GM19324 (cell line): ENCODE results near the gene MR1.

Source experiments
- ATAC-seq: cut with Tn5 transposase; IDR thresholded peaks from one replicate; pipeline ENCODE4 v1.9.1; 2021; ENCODE audit warnings: mild to moderate bottlenecking, moderate library complexity; ENCODE audit not compliant: unreplicated experiment, low FRiP score

The MR1 gene

DNA sequence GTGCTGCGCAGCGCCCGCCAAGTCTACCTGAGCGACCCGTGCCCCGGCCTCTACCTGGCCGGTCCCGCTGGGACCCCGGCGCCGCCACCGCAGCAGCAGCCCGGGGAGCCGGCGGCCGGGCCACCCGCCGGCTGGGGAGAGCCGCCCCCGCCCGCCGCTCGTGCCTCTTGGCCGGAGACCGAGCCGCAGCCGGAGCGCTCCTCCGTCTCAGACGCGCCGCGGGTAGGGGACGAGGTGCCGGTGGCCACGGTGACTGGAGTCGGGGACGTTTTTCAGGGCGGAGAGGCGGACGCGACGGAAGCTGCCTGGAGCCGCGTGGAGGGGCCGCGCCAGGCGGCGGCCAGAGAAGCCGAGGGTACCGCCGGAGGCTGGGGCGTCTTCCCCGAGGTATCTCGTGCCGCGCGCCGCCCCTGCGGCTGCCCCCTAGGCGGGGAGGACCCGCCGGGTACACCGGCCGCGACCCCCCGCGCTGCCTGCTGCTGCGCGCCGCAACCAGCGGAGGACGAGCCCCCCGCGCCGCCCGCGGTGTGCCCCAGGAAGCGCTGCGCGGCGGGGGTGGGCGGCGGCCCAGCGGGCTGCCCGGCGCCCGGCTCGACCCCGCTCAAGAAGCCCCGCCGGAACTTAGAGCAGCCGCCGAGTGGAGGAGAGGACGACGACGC is 55.4 kb downstream of the MR1 start:
- ATAC-seq: peak; percentile 18

- ATAC-seq: peak; percentile 17
These were observed 56.1 kb downstream of the MR1 start for GRCh38 chr1:181089676-181090544.

DNA sequence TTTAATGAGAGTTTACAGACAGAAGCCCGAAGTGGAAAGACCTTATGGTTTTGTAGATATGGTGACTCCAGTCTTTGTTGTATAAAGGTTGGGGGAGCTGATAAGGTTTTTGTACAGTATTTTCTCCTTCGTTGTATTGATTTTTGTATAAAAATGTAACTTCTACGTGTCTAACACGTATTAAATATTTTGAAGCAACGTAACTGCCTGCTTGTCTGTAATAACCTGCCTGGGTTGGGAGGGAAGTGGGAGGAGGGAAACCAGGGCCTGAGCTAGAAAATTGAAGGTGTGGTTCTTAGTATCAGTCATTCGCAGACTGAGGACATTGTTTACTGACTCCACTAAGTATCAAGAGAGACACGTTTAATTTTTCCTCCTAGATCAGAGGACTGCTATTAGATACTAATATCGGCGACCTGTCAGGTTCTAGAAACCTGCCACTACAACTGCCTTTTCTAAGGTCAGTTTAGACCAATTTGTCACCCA is 56.9 kb downstream of the MR1 start:
- no peak for ATAC-seq

DNA sequence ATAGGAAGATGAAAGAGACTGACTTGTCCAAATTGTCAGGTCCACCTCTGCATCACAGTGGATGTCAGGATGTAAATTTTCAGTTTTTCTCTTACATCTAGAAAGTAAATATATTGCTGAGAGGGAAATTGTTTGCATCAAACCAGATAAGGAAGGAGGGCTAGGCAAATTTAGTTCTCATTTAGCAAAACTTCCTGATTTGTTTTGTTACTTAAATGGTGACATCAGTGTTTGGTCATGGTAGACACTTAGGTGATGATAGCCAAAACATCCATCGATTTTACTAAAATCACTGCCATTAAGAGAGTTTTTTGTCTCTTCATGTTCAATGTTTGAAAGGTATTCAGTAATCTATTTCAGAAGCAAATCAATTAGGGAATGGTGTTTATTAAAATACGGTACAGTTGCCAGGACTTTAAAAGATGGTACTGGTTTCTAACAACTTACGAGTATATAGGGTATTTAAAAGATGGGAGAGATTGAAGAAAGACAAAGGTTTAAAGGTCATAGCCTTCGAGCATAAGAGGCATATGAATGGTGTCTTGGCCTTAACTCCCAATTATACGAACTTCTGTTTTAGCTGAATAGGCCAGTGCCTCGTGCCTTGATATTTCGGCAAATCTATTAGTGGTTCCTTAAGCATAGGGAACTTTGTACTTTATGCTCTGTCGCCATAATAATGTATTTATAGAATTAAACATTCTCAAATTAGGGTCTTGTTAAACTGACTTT is 57.7 kb downstream of the MR1 start:
- ATAC-seq: no peak

- no peak for ATAC-seq
These were observed 58.3 kb downstream of the MR1 start for GRCh38 chr1:181092056-181092455.

DNA sequence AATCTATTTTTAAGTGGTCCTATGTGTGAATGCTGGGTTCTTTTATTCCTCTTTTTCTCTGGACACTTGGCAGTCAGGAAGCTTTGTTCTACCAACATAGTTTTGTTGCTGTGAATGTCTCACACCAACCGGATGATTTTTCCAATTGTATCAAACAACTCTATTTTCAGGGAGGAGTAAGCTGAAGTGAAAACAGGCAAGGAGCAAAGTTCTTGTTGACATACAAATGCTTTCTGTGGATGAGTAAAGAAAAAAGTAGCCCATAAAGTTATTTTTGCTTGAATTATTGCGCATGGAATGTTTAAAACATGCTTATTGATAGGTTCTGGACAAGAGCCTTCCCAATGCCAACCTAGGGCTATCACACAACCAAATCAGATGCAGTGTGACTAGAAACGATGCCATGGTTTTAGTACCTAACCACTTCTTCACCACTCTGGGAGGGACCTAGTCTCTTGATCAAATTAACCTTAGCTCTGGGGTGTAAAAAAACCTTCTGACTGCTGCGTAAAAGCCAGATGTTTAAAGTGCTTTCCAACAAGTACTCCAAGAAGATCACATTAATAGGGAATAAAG is 59.2 kb downstream of the MR1 start:
- no peak for ATAC-seq

- ATAC-seq: no peak
These were observed 60.8 kb downstream of the MR1 start for GRCh38 chr1:181094416-181095212.

- ATAC-seq: no peak
These were observed 61.5 kb downstream of the MR1 start for GRCh38 chr1:181095260-181095659.

- ATAC-seq: no peak
These were observed 62.0 kb downstream of the MR1 start for GRCh38 chr1:181095763-181096184.

- ATAC-seq: no peak
These were observed 63.5 kb downstream of the MR1 start for GRCh38 chr1:181097242-181097641.

DNA sequence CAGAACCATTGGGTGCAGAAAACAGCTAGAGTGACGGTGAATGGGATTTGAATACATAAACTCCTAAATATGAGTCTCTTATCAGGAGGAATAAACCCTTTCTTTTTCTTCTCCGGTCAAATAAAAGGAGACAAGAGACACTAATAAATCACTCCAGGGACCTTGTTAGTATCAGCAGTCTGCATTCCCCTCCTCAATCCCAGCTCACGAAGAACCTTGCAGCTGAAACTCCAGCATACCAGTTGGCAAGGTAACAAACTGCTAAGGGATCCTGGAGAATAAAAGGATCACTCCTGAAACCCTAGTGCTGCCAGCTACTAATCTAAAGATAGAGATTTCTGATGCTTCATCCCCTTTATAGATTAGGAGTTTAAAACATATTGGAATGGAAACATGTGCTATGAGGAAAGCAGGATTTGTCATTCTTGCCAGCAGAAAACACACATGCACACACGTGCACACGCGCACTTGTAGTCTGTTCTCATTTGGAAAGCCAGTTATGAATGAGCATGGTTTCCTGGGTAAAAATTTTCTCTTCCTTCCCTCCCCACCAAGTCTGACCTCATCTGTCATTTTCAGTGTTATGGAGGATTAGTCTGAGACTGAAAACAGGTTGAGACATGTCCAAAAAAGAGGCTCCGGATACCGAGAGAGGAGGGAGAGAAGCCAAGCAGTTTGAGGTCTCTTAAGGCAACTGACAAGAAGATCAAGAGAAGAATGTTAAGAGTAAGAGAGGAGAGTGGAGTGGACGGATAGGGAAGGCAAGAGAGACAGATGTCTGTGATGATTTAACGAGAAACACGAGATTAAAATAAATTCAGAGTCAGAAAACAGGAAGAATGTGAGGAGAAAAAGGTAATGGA is 65.6 kb downstream of the MR1 start:
- ATAC-seq: peak; percentile 49

DNA sequence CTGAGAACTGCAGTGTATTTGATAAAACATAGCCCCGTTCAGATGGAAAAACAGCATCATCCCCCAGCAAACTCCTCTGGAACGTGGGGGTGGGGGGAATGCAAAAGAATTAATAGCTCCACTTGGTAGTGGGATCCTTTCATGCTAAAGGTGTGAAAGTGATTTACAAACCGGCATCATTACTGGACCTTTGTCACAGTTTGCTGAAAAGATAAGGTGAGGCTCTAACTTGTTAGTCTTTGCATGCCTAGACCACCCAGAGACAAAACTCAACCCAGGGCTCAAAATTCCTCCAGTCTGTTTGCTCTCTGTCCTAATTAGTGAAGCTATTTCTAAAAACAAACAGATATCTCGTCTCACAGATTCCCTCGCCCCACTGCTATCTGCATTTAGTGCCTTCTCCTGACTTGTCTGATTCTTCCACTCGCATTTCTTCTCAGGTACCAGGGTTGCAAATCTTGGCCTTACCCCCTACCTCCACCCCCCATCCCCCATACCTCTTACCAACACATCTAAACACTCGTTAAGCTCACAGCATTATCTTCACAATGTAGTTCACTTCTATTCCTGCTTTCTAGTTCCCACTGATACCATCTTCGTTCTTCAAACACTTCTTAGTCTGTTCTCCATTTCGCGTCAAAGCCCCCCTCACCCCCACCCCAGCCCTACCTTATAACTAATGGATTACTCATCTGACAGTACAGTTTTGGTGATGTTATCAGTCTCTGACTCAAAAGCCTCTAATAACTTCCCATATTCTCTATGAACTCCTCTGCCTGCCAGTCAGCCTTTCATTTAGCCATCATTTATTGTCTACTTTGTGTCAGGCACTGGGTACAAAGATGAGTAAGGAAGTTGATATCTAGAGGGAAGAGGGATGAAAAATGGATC is 66.5 kb downstream of the MR1 start:
- no peak for ATAC-seq

GRCh38 chr1:181100934-181101333 is 67.2 kb downstream of the MR1 start:
- ATAC-seq: no peak

GRCh38 chr1:181101581-181102226 is 67.9 kb downstream of the MR1 start:
- ATAC-seq: no peak

GRCh38 chr1:181102841-181103240 is 69.1 kb downstream of the MR1 start:
- ATAC-seq: no peak

DNA sequence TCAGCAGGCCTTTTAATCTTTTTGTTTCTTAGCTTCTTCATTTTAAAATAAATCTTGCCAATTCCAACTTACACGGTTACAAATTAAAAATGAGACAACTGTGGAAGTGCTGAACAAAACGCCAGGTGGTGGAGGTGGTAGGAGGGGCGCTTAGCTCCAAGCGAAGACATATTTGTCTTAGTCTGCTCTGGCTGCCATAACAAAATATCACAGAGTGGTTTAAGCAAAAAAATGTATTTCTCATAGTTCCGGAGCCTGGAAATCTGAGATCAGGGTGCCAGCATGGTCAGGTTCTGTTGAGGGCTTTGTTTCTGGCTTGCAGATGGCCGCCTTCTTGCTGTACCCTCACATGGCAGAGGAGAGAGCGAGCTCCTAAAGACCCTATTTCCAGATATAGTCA is 69.6 kb downstream of the MR1 start:
- no peak for ATAC-seq

DNA sequence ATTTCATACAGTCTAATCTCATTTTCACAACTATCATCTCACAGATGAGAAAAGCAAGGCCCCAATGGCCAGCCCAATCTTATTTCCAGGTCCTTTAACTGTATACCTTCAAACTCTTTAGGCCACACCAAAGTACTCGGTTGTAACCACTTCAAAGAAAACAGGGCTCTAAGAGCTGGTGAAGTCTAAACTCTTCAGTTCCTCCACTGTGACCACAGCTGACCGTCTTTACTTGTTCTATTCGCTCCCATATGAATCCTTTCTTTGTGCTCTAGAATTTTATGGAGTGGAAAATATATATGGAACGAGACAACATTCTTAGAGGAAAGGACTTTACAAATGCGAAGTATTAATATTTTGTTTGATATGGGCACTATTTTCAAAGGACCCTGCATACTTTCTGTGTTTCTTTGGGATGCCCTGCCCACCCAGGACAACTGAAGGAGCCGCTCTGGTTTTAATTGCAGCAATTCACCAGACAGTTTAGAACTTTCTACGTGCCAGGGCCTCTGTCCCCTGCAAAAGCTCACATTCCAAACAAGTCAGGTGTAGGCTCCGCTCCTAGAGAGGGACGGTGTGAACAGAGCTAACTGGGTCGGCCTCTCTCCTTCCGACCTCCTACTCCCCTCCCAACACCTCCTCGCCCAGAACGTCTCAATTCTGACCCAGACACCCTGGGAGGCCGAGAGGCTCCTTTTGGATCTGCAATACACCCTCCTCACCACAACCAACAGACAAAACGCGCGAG is 70.4 kb downstream of the MR1 start:
- no peak for ATAC-seq
